ENCODE measurements around the gene SLC2A4.
A peak's percentile ranks its signal among the peaks of the same experiment; 100 is the strongest.

The SLC2A4 gene

DNA sequence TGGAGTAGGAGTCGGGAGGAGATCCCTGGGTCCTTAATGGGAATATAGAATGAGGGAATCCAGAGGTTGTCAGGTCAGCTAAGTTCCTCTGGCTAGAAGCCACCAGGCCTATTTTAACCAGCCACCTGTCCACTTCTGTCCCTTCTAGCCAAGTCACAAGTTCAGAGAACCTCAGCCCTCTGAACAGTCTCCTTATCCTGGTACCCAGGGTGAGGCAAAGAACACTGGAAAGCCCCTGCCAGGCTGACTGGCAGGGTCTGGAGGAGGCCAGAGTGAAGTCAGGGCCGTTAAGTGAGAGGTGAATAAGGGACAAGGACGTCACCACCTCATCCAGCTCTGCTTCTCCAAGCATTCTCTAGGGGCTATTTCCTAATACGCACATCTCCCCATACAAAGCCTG, 32.7 kb upstream of the SLC2A4 start:
- ATAC-seq (ENCODE audit: low read depth) (no peak), DNase-seq (ENCODE audit: low spot score) (no peak)
- Histone ChIP-seq H3K4me1 (ENCODE audit: insufficient read depth, poor library complexity, severe bottlenecking) (no peaks in the 10 kb centered on the region), H3K4me3 (ENCODE audit: severe bottlenecking) (no peak overlapping the region), H3K27me3 (ENCODE audit: insufficient read depth, poor library complexity, severe bottlenecking) (no peaks in the 10 kb centered on the region), H3K36me3 (ENCODE audit: low read depth) (peaks cover 36% of the 10 kb centered on the region), H3K27ac (ENCODE audit: poor library complexity, severe bottlenecking) (no peak overlapping the region), H3K9me3 (ENCODE audit: severe bottlenecking) (no peaks in the 10 kb centered on the region)
- TF ChIP-seq CTCF (IDR thresholded peaks at IDR 0.05; ENCODE audit: poor library complexity, severe bottlenecking), result no peak

DNA sequence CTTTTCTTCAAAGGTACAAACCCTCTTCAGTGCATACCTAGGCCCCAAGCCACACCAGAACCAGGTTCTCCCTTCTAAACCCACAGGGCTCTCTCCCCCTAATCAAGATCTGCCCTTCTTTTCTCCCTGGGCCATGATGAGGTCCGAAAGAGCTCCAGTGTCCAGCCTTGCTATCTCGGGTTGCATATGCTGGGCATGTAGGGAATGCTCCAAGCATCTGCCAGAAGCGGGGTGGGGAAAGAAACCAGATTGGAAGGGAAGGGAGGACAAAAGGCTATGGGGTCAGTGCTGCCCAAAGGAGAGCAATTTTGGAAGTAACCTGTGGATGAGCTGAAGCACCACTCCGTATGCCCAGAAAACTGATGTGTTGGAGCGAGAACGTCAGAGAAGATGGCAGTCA, 32.3 kb upstream of the SLC2A4 start:
- no peaks in the 10 kb centered on the region for H3K27me3 ChIP-seq (ENCODE audit: insufficient read depth, poor library complexity, severe bottlenecking)
- no peak overlapping the region for H3K4me3 ChIP-seq (ENCODE audit: severe bottlenecking)

DNA sequence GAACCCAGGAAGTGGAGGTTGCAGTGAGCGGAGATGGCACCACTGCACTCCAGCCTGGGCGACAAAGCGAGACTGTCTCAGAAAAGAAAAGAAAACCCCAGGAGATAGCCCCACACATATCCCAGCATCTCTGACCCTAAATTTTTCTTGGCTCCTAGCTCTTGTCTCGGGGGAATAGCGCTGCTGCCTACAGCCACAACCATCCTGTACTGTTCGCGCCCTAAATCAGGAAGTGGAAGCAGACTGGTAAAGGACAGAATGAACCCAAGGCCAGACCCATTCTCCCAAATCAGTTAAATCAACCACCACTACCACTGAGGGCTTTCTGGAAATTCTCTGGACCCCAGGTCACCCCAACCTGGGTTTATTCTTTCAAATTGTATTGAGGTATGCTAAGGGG, 31.7 kb upstream of the SLC2A4 start:
- Histone ChIP-seq H3K9me3 (ENCODE audit: severe bottlenecking) (no peaks in the 10 kb centered on the region), H3K27ac (ENCODE audit: poor library complexity, severe bottlenecking) (no peak overlapping the region), H3K36me3 (ENCODE audit: low read depth) (peaks cover 35% of the 10 kb centered on the region), H3K27me3 (ENCODE audit: insufficient read depth, poor library complexity, severe bottlenecking) (no peaks in the 10 kb centered on the region), H3K4me3 (ENCODE audit: severe bottlenecking) (no peak overlapping the region), H3K4me1 (ENCODE audit: insufficient read depth, poor library complexity, severe bottlenecking) (no peaks in the 10 kb centered on the region)
- ATAC-seq (ENCODE audit: low read depth) (no peak), DNase-seq (ENCODE audit: low spot score) (no peak)
- no peak for TF ChIP-seq CTCF (IDR thresholded peaks at IDR 0.05; ENCODE audit: poor library complexity, severe bottlenecking)

More for the DNA sequence above, 32.3 kb upstream of the SLC2A4 start:
- DNase-seq (ENCODE audit: low spot score), result no peak
- no peak for ATAC-seq (ENCODE audit: low read depth)
- Histone ChIP-seq H3K9me3 (ENCODE audit: severe bottlenecking) (no peaks in the 10 kb centered on the region), H3K27ac (ENCODE audit: poor library complexity, severe bottlenecking) (no peak overlapping the region), H3K4me1 (ENCODE audit: insufficient read depth, poor library complexity, severe bottlenecking) (no peaks in the 10 kb centered on the region), H3K36me3 (ENCODE audit: low read depth) (peaks cover 37% of the 10 kb centered on the region)
- TF ChIP-seq CTCF (IDR thresholded peaks at IDR 0.05; ENCODE audit: poor library complexity, severe bottlenecking), result no peak

GRCh38 chr17:7250695-7251627, 30.6 kb upstream of the SLC2A4 start:
- DNase-seq (ENCODE audit: low spot score) (no peak), ATAC-seq (ENCODE audit: low read depth) (peak; percentile 3; the same call in 2 of the 3 replicates)
- no peaks in the 10 kb centered on the region for H3K4me1 ChIP-seq (ENCODE audit: insufficient read depth, poor library complexity, severe bottlenecking)
- no peak for TF ChIP-seq CTCF (IDR thresholded peaks at IDR 0.05; ENCODE audit: poor library complexity, severe bottlenecking)
- H3K36me3 ChIP-seq (ENCODE audit: low read depth), result peaks cover 34% of the 10 kb centered on the region
- H3K4me3 ChIP-seq (ENCODE audit: severe bottlenecking), result peak overlapping the region; percentile 62
- H3K27me3 ChIP-seq (ENCODE audit: insufficient read depth, poor library complexity, severe bottlenecking), result no peaks in the 10 kb centered on the region
- no peaks in the 10 kb centered on the region for H3K9me3 ChIP-seq (ENCODE audit: severe bottlenecking)
- H3K27ac ChIP-seq (ENCODE audit: poor library complexity, severe bottlenecking), result peak overlapping the region; percentile 70

DNA sequence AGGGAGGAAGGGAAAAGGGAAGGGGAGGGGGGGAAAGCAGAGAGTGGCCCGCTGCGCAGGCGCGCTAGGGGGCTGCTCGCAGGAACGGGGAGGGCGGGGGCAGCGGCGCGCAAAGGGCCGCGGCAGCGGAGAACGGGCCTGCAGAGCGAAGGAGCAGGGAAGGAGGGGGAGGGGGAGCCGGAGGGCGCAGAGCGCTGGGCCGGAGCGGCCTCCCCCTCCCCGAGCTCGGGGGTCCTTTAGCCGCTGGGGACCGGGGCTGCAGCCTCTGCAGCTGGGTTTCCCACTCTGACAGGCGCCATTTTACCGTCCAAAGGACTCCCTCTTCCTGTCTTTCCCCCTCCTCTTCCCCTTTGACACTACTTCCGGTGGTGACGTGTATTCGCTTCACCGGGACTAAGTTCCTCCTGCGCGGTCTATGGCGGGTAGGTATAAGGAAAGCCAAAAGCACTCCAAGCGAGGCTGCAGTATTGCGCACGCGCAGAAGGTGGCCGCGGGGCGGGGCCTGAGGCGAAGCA, 29.8 kb upstream of the SLC2A4 start, which contains the start of gene CTDNEP1:
TSS of gene CTDNEP1 (minus strand) at position 74 of the 515 bp plus-strand sequence. CDS start 438 bp downstream, outside the sequence.
- H3K4me1 ChIP-seq (ENCODE audit: insufficient read depth, poor library complexity, severe bottlenecking), result no peaks in the 10 kb centered on the region
- H3K36me3 ChIP-seq (ENCODE audit: low read depth), result peaks cover 32% of the 10 kb centered on the region
- no peak for TF ChIP-seq CTCF (IDR thresholded peaks at IDR 0.05; ENCODE audit: poor library complexity, severe bottlenecking)
- H3K4me3 ChIP-seq (ENCODE audit: severe bottlenecking), result peak within 1 kb of the TSS; percentile 62
- no peaks in the 10 kb centered on the region for H3K9me3 ChIP-seq (ENCODE audit: severe bottlenecking)
- DNase-seq (ENCODE audit: low spot score) (peak; percentile 97), ATAC-seq (ENCODE audit: low read depth) (peak; percentile 87)
- H3K27me3 ChIP-seq (ENCODE audit: insufficient read depth, poor library complexity, severe bottlenecking), result no peaks in the 10 kb centered on the region
- peak within 1 kb of the TSS; percentile 70 for H3K27ac ChIP-seq (ENCODE audit: poor library complexity, severe bottlenecking)
